ENCODE results near the gene TRIP6.

Gene TRIP6

GRCh38 chr7:100874577-100875355 lies 7.6 kb downstream of the TRIP6 start, which contains the start of gene SRRT:
TSS of gene SRRT (plus strand) at chr7:100875103. CDS start at chr7:100875591, 488 bp downstream.
- peak; percentile 88 for DNase-seq

GRCh38 chr7:100875356-100875751 lies 8.2 kb downstream of the TRIP6 start:
- no peak for DNase-seq

GRCh38 chr7:100878013-100878412 lies 10.8 kb downstream of the TRIP6 start:
- DNase-seq = no peak

GRCh38 chr7:100878685-100879084 lies 11.5 kb downstream of the TRIP6 start:
- no peak for DNase-seq

DNA sequence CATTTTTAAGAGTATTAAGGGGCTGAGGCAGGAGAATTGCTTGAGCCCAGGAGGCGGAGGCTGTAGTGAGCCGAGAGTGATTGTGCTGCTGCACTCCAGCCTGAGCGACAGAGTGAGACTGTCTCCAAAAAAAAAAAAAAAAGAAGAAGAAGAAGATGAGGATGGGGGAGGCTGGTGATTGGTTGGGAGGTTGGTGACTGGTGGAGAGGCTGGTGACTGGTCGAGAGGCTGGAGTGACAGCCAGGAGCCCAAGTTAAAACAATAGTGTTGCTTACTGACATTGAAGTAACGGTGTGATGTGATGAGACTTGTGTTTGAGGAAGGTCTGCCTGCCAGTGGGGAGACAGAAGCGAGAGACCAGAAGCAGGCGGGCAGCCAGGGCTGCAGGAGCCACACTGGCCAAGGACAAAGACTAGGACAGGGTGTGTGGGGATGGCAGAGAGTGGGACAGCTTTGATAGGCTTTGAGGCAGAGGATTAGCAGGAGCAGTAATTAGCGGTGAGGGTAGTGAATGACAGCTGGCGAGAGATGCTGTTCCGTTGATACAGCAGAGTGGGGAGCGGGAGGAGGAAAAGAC lies 12.6 kb downstream of the TRIP6 start:
- no peak for DNase-seq

DNA sequence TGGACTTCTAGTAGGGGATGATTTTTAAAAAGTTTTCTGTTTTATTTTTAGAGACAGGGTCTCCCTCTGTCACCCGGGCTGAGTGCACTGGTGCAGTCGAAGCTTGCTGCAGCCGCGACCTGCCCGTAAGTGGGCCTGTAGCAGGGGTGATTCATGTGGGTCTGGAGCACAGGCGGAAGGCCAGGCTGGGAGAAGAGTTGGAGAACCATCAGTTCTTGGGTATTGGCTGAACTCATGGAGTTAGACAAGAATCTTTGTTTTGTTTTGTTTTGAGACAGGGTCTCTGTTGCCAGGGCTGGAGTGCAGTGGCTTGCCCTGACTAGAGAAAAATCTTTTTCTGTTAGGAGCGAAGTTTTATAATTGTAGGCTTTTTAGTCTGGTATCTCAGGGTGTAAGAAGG lies 13.5 kb downstream of the TRIP6 start:
- no peak for DNase-seq

GRCh38 chr7:100881136-100881535 lies 13.9 kb downstream of the TRIP6 start:
- no peak for DNase-seq

DNA sequence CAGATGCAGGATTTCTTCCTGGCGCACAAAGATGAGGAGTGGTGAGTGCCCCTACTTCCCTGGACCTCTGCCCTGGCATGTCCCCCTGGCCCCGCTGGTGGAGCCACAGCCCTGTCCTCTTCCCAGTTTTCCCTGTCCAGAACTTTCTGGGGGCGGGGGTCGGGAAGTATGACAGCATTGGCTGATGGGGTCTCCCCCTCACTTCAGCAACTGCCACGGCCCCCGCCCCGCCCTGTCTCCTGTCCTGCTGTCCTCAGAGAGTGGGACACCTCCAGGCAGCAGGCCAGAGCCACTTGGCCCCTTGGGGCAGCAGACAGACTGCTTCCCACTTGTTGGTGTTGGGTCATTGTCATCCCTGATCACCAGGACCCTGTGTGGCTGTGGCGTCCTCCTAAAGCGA lies 15.0 kb downstream of the TRIP6 start:
- no peak for DNase-seq

DNA sequence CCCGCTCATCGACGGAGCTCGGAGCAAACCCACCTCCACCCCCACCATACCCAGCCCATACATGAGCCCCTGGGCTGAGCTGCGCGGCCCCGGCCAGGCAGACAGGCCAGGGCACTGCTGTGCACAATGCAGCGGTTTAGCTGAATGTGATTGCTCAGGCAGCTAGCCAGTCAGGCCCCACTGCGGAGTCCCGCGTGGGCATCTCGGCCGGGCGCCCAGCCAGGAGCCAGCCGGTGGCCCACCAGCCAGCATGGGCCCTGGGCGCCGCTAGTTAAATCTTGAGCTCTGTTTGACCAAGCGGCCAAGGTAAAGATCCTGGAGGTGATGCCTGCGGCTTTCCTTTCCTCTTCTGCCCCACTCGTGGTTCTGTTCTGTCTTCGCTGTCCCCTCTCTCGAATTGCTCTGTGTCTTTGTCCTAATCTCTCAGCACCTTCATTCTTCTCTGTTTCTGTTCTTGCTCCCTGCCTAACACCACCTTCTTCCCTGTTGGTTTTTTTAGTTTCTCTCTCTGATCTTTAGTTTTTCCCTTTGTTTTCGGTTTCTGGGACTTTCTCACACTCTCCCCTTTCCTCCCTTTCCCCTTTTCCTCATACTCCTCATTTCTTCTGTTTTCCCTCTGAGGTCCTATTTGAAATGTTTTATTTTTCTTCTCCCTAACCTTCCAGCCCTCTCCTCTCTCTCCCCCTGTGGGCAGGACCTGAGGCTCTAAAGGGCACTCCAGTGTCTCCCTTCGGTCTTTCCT lies 15.8 kb downstream of the TRIP6 start:
- DNase-seq = no peak

GRCh38 chr7:100884736-100885439 lies 17.7 kb downstream of the TRIP6 start:
- no peak for DNase-seq

DNA sequence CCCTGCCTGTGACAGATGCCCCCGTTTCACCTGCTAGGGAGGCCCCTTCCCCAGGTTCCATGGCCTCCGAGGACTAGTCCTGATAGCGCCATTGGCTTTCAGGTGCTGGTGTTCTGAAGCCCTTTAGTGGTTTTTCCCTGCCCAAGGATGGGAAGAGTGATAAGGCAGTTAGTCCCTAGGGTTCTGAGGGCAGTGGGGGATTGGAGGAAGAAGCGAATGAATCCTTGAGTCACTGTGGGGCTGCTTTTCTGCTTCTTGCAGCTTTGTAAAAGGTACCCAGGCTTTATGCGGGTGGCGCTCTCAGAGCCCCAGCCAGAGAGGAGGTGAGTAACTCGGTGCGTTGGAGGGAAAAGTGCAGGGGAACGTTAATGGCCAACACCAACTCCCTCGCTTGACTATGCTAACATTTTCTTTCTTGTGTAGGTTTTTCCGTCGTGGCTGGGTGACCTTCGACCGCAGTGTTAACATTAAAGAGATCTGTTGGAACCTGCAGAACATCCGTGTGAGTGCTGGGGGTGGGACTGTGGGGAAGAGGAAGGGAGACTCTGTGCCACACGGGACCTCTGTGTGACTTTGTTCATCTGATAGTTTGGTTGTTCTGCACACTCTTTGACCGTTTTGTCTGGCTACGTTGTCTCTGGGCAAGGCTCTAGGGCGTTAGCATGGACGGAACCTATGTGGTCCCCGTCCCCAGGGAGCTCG lies 18.4 kb downstream of the TRIP6 start:
- DNase-seq = no peak

- no peak for DNase-seq
Observed at GRCh38 chr7:100886142-100886935, 19.2 kb downstream of the TRIP6 start.

DNA sequence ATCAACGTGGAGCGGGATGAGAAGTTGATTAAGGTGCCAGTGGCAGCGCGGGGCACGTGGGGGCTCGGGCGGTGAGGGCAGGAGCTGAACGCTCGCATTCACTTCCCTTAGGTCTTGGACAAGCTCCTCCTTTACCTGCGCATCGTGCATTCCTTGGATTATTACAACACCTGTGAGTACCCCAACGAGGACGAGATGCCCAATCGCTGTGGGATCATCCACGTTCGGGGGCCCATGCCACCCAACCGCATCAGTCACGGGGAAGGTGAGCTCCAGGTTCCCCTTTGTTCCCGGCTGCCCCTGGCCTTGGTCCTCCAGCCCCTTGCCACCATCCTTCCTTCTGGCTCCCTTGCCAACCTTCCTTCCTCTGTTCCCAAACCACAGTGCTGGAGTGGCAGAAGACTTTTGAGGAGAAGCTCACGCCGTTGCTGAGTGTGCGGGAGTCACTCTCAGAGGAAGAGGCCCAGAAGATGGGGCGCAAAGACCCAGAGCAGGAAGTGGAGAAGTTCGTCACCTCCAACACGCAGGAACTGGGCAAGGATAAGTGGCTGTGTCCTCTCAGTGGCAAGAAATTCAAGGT lies 19.8 kb downstream of the TRIP6 start:
- DNase-seq = no peak

GRCh38 chr7:100887516-100888290 lies 20.5 kb downstream of the TRIP6 start:
- no peak for DNase-seq

- no peak for DNase-seq
Observed at GRCh38 chr7:100888291-100888987, 21.3 kb downstream of the TRIP6 start.

DNA sequence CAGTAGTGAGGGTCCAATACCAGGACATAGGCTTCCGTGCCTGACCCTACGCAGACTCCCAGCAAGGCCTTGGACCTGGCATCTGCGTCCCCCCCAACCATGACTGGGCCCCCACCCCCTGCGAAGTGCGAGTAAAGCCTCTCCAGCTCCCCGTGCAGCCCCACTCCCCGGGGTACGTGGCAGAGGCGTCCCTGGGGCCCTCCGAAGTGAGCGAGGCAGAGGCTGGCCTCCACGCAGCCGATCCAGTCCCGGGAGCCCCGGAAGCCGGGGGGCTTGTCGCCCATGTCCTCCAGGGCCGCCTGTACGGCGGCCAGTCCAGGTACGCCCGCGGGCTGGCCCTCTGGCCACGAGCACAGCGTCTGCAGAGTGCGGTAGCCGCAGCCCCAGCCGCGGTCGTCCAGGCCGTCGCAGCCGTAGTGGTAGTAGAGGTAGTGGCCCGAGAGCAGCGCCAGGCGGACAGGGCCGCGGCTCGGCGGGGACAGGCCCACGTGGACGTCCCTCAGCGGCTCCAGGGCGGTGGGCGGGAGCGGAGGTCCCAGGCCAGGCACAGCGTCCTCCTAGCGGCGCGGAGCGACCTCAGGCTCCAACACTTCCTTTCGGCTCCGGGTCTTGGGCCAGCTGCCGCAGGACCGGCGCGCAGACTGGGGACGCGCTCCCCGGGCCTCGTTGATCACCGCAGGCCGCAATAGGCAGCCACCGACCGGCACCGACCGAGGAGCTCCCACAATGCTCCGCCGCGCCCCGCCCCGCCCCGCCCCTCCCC lies 22.0 kb downstream of the TRIP6 start, which contains the start of gene UFSP1:
TSS of gene UFSP1 (minus strand) at position 728 of the 763 bp plus-strand sequence. CDS start at position 284, 444 bp downstream.
- DNase-seq = no peak

GRCh38 chr7:100890653-100891567 lies 23.7 kb downstream of the TRIP6 start:
- no peak for DNase-seq
